Smooth muscle cell (in vitro differentiated cells): ENCODE results near the gene ATP2B2. TPM values are rescaled to one million over a fixed set of nuclear protein-coding genes. Genes with fewer than 3 reads are reported as not detected.

ENCODE experiments used
- DNase-seq: peaks from one replicate; lab custom pipeline; 2025; ENCODE audit not compliant: unreplicated experiment; lab: John Stamatoyannopoulos, UW
- H2AFZ ChIP-seq: fragments of 200-600 bp; sonication (generic); 2 replicates; pipeline ENCODE4 v1.6.0; 2016; ENCODE audit warnings: antibody characterized with exemption, low read depth, mild to moderate bottlenecking
- H3F3A ChIP-seq: fragments of 200-600 bp; sonication (generic); 2 replicates; pipeline ENCODE4 v1.6.0; 2017; ENCODE audit warnings: antibody characterized with exemption, low read depth
- H3K27ac ChIP-seq: fragments of 200-600 bp; sonication (generic); 2 replicates; pipeline ENCODE4 v1.5.1; 2016; ENCODE audit warnings: low read depth, mild to moderate bottlenecking
- H3K27me3 ChIP-seq: fragments of 200-600 bp; sonication (generic); 2 replicates; pipeline ENCODE4 v1.6.1; 2016; ENCODE audit warnings: low read depth, mild to moderate bottlenecking
- H3K36me3 ChIP-seq: fragments of 200-600 bp; sonication (generic); 2 replicates; pipeline ENCODE4 v1.5.1; 2016; ENCODE audit warnings: low read depth
- H3K4me1 ChIP-seq: fragments of 200-600 bp; sonication (generic); 2 replicates; pipeline ENCODE4 v1.5.1; 2016; ENCODE audit warnings: low read depth
- H3K4me2 ChIP-seq: fragments of 200-600 bp; sonication (generic); 2 replicates; pipeline ENCODE4 v1.6.0; 2016; ENCODE audit warnings: mild to moderate bottlenecking
- H3K4me3 ChIP-seq: fragments of 200-600 bp; sonication (generic); 2 replicates; pipeline ENCODE4 v1.5.1; 2016; ENCODE audit warnings: mild to moderate bottlenecking
- H3K79me2 ChIP-seq: fragments of 200-600 bp; sonication (generic); 2 replicates; pipeline ENCODE4 v1.6.0; 2016; ENCODE audit warnings: low read depth, mild to moderate bottlenecking
- H3K9ac ChIP-seq: fragments of 200-600 bp; sonication (generic); 2 replicates; pipeline ENCODE4 v1.6.0; 2016; ENCODE audit warnings: low read depth
- H3K9me3 ChIP-seq: fragments of 200-600 bp; sonication (generic); replicated peaks from 2 replicates; pipeline ENCODE4 v1.5.1; 2016; ENCODE audit warnings: low read depth
- H4K20me1 ChIP-seq: fragments of 200-600 bp; sonication (generic); 2 replicates; pipeline ENCODE4 v1.6.0; 2016; ENCODE audit warnings: low read depth
- CTCF ChIP-seq: fragments of 200-600 bp; sonication (generic); IDR thresholded peaks from 2 replicates; pipeline ENCODE4 v1.5.1; 2017; ENCODE audit warnings: borderline replicate concordance, mild to moderate bottlenecking, antibody characterized with exemption; ENCODE audit not compliant: insufficient read depth, poor library complexity, severe bottlenecking
- WGBS: methylation state at CpG from one replicate; pipeline ENCODE4 v1.1.7; 2016; ENCODE audit warnings: low lambda C conversion rate; 5-methylcytosine and 5-hydroxymethylcytosine counted together
- microRNA counts: library from miRNA; unstranded; fragments of <30 nt; microRNA quantifications from one replicate; lab custom pipeline; 2016
- microRNA-seq: library from miRNA; unstranded; fragments of <30 nt; microRNA quantifications from one replicate; pipeline ENCODE4, GENCODE V29; 2016; ENCODE audit warnings: borderline number of aligned reads
- polyA plus RNA-seq: library from polyadenylated mRNA; unstranded; fragments of >200 nt; fragmentation: Nextera tagmentation; extraction: Ambion mirVana; gene quantifications from 2 replicates; pipeline ENCODE4 v1.2.1, GENCODE V29; 2016
- small RNA-seq: library from RNA; depleted of rRNA; stranded (forward); fragments of <200 nt; gene quantifications from one replicate; pipeline ENCODE3, GENCODE V24; 2014
- total RNA-seq: library from RNA; depleted of rRNA; stranded (reverse); fragments of >200 nt; gene quantifications from 2 replicates; pipeline ENCODE4 v1.2.3, GENCODE V29; 2014

Gene ATP2B2
- total and polyA plus RNA-seq, 2 experiments from 2014 or later, result not detected

GRCh38 chr3:10274601-10275000, 230.8 kb downstream of the ATP2B2 start:
- no peak for DNase-seq
- peaks cover 59% of the 10 kb centered on the region for H3K79me2 ChIP-seq
- no peaks in the 10 kb centered on the region for H3K9me3 ChIP-seq
- H3F3A ChIP-seq, result no peaks in the 10 kb centered on the region
- no peak overlapping the region for H3K27ac ChIP-seq
- WGBS, result 100% methylated on average over 1 of the region's 1 CpG
- no peaks in the 10 kb centered on the region for H3K4me1 ChIP-seq
- H3K4me3 ChIP-seq, result no peak overlapping the region
- no peak overlapping the region for H3K4me2 ChIP-seq
- TF ChIP-seq CTCF, result no peak
- H3K9ac ChIP-seq, result no peak overlapping the region
- no peak overlapping the region for H2AFZ ChIP-seq
- no peaks in the 10 kb centered on the region for H3K27me3 ChIP-seq
- peaks cover 91% of the 10 kb centered on the region for H4K20me1 ChIP-seq
- peaks cover 10% of the 10 kb centered on the region for H3K36me3 ChIP-seq

MicroRNA genes within 50 kb of the gene (microRNA counts, 767-probe panel; counts per million panel counts)
- microRNA hsa-miR-378b (lab: Ali Mortazavi, UCI), result 183 counts per million
- 183 counts per million for microRNA hsa-miR-885-3p (lab: Ali Mortazavi, UCI)
- 183 counts per million for microRNA hsa-miR-885-5p (lab: Ali Mortazavi, UCI)

Small RNA genes within 50 kb of the gene (microRNA-seq; reads per million reads assigned to microRNA genes)
- gene MIR378B (not detected), gene MIR885 (not detected)

Small RNA genes within 50 kb of the gene (small RNA-seq; reads per million reads assigned to genes)
- gene MIR378B, result not detected
- not detected for gene MIR885
- gene RF02126, result not detected

Other genes with a start within 250 kb of the ATP2B2 start
- gene GHRL, start 212.6 kb downstream of the ATP2B2 start, total RNA-seq, result not detected in 2 replicates
- gene GHRL, start 212.6 kb downstream of the ATP2B2 start, polyA plus RNA-seq, result 0.45 and 0.76 TPM in 2 replicates
- 221 and 247 TPM in 2 replicates for gene SEC13, start 184.5 kb downstream of the ATP2B2 start, total RNA-seq
- gene SEC13, start 184.5 kb downstream of the ATP2B2 start, polyA plus RNA-seq, result 400 and 476 TPM in 2 replicates